Left renal cortex interstitium (tissue), 4 donors: ENCODE data around the gene ANKRD45. TPM values are rescaled to one million over a fixed set of nuclear protein-coding genes. Genes with fewer than 3 reads are reported as not detected.
A peak's percentile ranks its signal among the peaks of the same experiment; 100 is the strongest.
"Not testable (repeated sequence)": the region's sequence is repeated elsewhere in the genome, so short reads cannot be mapped to it uniquely, and the experiment has no call there.

Experiments used
- DNase-seq, 4 donors: peaks; one replicate each; pipeline ENCODE4 v3.0.0-alpha.2; 2013; ENCODE audit warnings: low read depth in 4 of 4, low spot score in 2 of 4, missing footprints in 1 of 4
- polyA plus RNA-seq, 4 donors: library from polyadenylated mRNA; unstranded; fragments of 120-200 nt; gene quantifications; one replicate each; pipeline ENCODE4 v1.2.1, GENCODE V29; 2013; ENCODE audit not compliant: insufficient read length in 4 of 4

The ANKRD45 gene, protein sequence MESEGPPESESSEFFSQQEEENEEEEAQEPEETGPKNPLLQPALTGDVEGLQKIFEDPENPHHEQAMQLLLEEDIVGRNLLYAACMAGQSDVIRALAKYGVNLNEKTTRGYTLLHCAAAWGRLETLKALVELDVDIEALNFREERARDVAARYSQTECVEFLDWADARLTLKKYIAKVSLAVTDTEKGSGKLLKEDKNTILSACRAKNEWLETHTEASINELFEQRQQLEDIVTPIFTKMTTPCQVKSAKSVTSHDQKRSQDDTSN
- polyA plus RNA-seq, result 1 to 10 TPM; 4.8 to 5.6 (median 5.3) TPM

DNA sequence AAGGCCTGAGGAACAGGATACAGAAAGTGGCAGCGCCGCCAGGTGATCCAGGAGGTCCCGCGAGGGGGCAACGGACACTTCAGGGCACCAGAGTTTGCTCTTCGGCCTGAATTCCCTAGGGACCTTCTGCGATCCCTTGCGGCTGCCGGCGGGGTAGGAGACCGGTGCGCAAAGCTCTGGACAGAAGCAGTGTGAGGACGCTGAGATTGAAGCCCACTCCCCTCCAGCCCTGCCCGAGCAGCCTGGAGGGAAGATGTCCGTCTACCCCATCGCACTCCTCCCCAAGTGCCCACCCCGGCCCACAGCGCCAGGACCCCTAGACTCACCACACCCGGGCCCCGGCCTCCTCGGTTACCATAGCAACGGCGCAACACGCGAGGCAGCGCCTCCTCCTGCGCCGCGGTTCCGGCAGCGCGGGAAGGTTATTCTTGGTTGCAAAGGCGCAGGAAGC, at the start of gene ANKRD45:
ANKRD45 (minus strand) TSS at position 361 of the 451 bp plus-strand sequence. CDS start 10,433 bp downstream, outside the sequence.
- DNase-seq, result peak; percentile 50 to 67 (median 55)

DNA sequence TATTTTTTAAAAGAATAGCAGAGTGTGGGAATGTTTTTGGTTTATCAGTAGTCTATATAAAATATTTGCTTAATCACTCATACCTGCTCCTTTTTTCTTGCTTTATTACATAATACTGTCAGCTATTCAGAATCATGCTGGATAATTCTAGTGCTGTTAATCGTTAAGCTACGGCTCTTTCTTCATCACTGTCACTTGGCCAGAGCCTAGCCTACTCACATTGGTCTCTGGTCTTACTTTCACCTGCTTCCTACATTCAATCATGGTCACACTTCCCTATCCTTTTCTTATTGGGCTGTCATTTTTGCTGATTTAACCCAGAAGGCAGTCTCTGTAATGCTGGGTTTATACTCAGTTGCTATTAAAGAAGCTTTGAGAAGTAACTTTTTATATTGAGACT, 47.6 kb upstream of the ANKRD45 start:
- no peak for DNase-seq

DNA sequence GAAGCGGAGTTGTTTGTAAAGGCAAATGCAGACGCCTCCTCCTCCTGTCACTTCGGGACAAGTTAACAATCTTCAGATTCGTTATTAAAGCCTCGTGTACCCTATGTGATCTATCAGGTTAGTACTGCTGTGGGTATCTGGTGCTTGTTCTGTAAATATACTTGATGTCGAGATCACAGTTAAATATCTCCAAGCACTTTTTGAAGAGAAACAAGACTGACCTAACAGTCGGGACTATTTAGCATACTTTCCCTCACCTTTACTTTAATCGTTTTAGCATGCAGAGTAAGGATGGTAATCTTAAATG, 45.8 kb upstream of the ANKRD45 start:
- DNase-seq, result peak in 2 of 4 donors; percentile 0 to 41

DNA sequence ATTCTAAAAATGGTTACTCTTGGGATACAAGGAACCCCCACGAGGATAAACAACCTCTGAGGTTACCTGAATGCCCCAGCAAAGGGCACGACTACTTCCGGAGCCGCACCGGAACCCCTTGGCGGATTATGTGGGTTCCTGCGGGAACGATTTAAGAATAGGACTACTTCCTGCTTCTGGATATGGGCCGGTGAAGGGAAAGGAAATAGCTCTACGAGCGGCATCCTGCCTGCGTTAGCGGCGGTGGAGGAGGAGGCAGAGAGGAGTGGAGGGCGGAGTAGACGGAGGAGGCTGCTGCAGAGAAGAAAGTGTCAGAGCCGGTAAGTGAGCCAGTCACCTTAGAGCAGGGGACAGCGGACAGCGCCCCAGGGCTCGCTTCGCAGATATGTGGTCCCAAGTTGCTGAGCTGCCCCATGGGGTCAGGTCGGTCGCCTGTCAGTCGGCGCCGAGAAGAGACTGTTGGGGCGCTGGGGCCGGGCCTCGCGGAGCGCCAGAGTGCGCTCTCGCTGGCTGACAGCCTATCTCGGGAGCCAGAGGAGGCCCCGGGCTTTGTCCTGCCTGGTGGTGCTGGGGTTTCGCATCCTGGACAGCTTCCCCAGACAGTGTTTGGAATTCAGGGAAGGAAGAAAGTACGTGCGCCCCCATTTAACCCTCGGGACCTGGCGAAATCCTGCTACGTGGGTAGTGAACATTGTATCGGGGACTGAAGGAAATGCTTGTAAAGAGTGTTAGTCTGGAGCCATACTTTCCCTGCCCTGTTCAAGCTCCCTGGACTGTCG, 45.3 kb upstream of the ANKRD45 start, which contains the start of gene KLHL20:
KLHL20 (plus strand) TSS at position 223 of the 779 bp plus-strand sequence. CDS start 1,063 bp downstream, outside the sequence.
- DNase-seq, result peak; percentile 73 to 80 (median 80)

DNA sequence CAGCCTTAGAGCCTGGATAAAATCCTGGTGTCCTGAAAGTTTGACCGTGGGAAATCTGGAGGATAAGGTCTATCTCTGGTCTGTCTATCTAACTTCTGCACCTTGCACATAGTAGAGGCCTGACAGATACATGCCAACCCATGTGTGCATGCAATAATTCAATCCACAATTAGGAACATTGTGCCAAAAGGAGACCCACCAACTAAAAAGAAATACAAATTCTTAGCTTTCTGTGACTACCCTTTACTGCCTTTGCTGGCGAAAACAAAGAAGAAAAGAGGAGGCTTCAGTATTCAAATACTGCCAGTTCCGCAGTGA, 44.7 kb upstream of the ANKRD45 start:
- DNase-seq, result no peak

DNA sequence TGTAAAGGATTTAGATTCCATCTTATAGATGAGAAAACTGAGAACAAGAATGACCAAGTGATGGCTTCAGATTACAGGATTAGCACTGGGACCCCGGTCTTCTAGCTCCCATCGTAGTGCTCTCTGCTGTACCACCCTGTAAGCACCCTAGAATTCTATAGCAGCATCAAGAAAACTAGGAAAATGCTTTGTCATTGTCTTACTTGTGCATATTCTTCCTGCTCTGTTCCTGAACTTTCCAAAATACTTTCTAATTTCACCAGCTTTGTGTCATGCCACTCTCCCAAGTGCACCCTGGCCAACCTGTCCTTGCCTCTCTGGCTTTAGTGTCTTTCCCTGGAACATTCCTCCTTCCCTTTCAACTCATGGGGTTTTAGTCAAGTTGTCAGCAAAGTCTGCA, 39.1 kb upstream of the ANKRD45 start:
- no peak for DNase-seq

DNA sequence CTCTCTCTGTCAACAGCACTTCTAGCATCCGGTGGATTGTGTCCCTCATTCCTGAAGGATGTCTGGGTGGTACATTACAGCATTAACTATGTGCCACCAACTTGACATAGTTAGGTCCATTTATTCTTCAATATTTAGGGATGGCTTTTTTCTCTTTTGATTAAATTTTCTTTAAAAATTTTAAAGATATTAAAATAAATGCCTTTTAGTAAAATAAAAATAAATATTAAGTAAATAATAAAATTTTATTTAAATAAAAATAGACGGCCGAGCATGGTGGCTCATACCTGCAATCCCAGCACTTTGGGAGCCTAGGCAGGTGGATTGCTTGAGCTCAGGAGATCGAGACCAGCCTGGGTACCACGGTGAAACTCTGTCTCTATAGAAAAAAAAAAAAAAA, 35.5 kb upstream of the ANKRD45 start:
- DNase-seq, result no peak

DNA sequence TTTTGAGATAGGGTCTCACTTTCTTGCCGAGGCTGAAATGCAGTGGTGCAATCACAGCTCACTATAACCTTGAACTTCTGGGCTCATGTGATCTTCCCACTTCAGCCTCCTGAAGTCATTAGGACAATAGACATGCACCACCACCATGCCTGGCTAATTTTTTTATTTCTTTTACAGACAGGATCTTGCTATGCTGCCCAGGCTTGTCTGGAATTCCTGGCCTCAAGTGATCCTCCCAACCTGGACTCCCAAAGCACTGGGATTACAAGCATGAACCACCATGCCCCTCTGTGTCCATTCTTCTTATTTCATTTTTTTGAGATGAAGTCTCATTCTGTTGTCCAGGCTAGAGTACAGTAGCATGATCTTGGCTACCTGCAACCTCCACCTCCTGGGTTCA, 33.1 kb upstream of the ANKRD45 start:
- no peak for DNase-seq

DNA sequence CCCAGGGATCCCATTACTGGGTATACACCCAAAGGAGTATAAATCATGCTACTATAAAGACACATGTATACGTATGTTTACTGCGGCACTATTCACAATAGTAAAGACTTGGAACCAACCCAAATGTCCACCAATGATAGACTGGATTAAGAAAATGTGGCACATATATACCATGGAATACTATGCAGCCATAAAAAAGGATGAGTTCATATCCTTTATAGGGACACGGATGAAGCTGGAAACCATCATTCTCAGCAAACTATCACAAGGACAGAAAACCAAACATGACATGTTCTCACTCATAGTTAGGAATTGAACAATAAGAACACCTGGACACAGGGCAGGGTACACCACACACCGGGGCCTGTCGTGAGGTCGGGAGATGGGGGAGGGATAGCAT, 31.6 kb upstream of the ANKRD45 start:
- DNase-seq, result not testable (repeated sequence)

DNA sequence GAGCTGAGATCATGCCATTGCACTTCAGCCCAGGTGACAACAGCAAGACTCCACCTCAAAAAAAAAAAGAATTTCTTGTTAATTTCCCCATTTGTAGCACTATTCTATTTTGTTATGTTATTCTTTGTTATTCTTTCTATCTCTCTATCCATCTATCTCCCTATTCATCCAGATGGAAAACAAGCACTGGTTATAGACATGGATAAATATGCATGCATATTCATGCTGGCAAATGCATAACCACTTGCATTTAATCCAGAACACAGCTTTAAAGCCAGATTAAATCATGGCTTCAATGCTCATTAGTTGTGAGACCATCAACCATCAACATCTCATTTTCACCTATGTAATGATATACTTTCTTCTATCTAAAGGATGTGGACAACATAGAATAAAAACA, 23.6 kb upstream of the ANKRD45 start:
- no peak for DNase-seq

DNA sequence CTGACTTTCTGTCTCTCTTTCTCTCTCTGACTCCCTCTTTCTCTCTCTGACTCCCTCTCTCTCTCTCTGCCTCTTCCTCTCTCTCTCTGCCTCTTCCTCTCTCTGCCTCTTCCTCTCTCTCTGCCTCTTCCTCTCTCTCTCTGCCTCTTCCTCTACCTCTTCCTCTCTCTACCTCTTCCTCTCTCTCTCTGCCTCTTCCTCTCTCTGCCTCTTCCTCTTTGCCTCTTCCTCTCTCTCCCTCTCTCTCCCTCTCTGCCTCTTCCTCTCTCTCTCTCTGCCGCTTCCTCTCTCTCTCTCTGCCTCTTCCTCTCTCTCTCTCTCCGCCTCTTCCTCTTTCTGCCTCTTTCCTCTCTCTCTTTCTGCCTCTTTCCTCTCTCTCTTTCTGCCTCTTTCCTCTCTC, 18.6 kb upstream of the ANKRD45 start:
- DNase-seq, result no peak

DNA sequence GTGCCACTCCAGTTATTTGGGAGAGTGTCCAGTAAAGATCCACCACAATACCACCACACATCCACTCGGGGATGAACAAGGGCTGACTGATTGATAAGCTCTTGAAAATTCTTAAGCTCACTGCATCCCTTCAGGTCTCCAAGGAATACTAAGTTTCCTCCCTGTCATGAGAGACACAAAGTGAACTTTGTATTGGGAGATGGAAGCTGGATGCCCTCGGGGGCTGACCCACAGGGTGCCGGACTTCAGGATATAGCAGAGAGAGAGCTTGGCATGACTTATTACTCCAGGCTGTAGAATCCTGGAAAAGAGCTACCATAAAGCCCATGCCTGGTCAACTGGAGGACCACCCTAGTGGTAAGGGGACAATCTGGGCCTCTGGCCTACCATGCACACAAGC, 15.5 kb upstream of the ANKRD45 start:
- not testable (repeated sequence) for DNase-seq

DNA sequence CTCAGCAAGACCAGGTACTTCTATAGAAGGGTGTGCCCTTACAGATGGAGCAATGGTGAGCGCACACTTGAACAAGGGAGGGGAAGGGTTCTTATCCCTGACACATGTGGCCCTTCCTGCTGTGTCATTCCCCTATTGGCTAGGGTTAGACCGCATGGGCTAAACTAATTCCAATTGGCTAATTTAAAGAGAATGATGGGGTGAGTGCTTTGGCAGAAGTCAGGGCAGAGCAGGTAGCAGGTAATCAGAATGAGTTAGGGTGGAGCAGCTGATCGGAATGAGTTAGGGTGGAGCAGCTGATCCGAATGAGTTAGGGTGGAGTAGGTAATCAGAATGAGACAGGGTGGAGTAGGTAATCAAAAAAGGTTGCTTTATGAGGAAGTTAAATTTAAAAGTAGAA, 14.2 kb upstream of the ANKRD45 start:
- not testable (repeated sequence) for DNase-seq

DNA sequence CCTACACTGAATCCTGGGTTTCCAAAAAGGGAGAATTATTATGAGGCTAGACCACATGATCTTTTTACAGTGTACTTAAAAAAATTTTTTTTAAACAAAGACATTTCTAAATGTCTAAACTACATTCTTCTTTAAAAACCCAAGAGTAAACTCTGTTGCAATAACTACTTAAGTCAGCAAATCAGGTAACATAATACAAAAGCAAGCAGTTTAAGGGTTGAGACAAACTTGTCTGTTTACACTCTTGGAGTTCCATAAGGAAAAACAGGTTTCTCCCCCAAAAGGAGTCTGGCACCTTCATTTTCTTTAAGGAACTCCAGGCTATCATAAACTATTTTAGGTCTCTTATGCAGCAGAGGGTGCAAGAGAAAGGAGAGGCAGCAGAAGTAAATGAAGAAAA, 12.5 kb upstream of the ANKRD45 start:
- DNase-seq, result no peak

DNA sequence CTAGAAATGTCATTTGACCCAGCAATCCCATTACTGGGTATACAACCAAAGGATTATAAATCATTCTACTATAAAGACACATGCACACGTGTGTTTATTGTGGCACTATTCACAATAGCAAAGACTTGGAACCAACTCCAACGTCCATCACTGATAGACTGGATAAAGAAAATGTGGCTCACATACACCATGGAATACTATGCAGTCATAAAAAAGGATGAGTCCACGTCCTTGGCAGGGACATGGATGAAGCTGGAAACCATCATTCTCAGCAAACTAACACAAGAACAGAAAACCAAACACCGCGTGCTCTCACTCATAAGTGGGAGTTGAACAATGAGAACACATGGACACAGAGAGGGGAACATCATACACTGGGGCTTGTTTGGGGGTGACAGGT, 10.5 kb upstream of the ANKRD45 start:
- not testable (repeated sequence) for DNase-seq

DNA sequence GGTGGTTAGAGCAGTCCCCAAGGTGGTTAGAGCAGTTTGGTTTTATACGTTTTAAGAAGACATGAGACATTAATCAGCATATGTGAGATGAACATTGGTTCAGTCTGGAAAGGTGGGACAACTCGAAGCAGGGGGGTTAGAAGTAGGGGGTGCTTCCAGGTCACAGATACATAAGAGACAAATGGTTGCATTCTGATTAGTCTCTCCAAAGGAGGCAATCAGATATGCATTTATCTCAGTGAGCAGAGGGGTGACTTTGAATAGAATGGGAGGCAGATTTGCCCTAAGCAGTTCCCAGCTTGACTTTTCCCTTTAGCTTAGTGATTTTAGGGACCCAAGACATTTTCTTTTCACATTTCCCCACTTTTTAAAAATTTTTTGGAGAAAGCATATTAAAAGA, 4.8 kb upstream of the ANKRD45 start:
- not testable (repeated sequence) for DNase-seq

DNA sequence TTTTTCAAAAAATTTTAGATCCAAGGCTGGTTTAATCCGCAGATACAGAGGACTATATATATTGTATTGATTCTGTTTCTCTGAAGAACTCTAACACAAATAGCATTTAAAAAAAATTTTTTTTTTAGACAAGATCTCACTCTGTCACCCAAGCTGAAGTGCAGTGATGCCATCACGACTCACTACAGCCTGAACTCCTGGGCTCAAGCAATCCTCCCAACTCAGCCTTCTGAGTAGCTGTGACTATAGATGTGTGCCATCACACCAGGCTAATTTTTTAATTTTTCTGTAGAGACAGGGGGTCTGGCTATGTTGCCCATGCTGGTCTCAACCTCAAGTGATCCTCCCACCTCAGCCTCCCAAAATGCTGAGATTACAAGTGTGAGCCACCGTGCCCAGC, 3.0 kb downstream of the ANKRD45 start:
- DNase-seq, result no peak

DNA sequence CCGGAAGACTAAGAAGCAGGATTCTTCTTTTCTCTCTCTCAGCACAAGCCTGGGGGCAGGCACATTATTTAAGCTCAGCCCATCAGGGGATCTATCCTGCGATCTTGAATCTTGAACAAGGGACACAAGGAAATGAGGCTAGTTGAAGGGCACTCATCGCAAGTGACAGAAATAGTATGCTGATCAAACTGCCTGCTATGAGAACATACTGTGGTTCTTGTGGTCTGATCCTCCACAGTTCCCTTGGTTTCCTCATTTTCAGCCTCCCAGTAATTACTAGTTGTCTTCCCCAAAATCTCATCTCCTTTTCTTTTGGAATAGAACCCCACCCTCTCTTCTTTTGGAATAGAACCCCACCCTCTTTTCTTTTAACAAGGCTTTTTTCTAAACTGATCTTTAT, 6.5 kb downstream of the ANKRD45 start:
- no peak for DNase-seq

DNA sequence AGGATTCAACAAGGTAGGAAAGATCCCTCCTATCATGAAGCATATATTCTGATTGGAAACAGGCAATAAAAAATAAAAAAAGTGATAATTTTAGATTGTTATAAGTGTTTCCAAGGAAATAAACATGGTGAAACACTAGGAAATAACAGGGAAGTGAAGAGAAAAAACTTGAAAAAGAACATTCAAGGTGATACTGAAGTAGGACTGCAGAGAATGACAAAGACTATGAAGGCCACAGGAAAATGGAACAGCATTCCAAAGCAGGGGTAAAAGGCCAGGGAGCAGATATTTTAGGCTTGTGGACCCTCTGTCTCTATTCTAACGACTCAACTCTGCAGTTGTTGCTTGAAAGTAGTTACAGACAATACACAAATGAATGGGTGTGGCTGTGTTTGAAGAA, 7.9 kb downstream of the ANKRD45 start:
- DNase-seq, result no peak

DNA sequence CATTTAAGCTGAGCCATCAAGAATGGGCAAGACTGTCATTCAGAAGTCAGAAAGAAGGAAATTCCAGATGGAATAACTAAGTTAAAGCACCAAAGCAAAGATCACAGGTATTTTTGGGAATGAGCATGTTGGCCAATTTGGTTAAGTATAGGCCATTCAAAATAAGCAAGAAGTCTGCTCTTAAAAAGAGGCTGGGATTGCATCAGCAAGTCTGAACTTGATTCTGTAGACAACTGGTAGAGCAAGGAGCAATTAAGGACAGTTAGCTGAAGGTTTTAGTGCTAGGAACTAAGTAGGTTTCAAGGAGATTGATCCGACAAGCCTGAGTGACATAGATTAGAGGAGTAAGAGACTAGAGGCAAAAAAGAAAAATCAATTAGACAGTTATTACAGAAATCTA, 8.4 kb downstream of the ANKRD45 start:
- DNase-seq, result no peak

DNA sequence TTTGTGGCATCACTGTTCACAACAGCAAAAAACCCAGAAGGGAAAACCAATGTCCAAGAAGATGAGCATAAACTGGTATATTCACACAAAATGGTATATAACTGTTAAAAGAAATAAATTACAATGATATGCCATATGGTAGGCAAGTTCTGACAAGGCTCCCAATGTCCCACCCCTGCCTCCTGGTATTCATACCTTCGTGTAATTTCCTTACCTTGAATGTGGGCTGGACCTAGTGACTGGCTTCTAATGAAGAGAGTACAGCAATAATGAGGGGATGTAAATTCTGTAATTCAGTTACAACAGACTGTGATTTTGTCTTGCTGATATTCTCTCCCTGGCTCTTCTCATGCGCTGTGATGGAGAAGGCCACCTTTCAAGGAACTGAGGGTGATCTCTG, 9.3 kb downstream of the ANKRD45 start:
- no peak for DNase-seq
